Activated CD8-positive, alpha-beta T cell treated with anti-CD3 and anti-CD28 coated beads, Interleukin-2, amount 10 ng/mL, durations not matched to agents 7 days and 5 days (primary cell): Measurements from ENCODE around the gene LRRN4. TPM values are rescaled to one million over a fixed set of nuclear protein-coding genes. Genes with fewer than 3 reads are reported as not detected.

ENCODE experiments used
- ATAC-seq: fragments of 150-1000 bp; cut with Tn5 transposase; one replicate; pipeline ENCODE4 v1.10.0; 2021; ENCODE audit warnings: moderate library complexity
- CTCF ChIA-PET: fragments of 350-600 bp; sonication (Branson Sonifier 250); formaldehyde crosslinking; loops from one replicate; lab custom pipeline; 2021; ENCODE audit warnings: antibody characterized with exemption; lab: Charles Lee
- POLR2A ChIA-PET: fragments of 350-600 bp; sonication (Branson Sonifier 250); formaldehyde crosslinking; loops from one replicate; lab custom pipeline; 2021; ENCODE audit warnings: antibody characterized with exemption; lab: Charles Lee
- DNase-seq: peaks from one replicate; pipeline ENCODE4 v3.0.0-alpha.2; 2020
- H3K27ac Mint-ChIP-seq: one replicate; pipeline ENCODE4 v1.8.0; 2021; ENCODE audit warnings: mild to moderate bottlenecking, mixed read lengths
- H3K27me3 Mint-ChIP-seq: one replicate; pipeline ENCODE4 v1.8.0; 2021; ENCODE audit warnings: low read depth, mixed read lengths
- H3K36me3 Mint-ChIP-seq: one replicate; pipeline ENCODE4 v1.8.0; 2021; ENCODE audit warnings: low read depth, mixed read lengths
- H3K4me1 Mint-ChIP-seq: one replicate; pipeline ENCODE4 v1.8.0; 2021; ENCODE audit warnings: low read depth, mixed read lengths
- H3K4me3 Mint-ChIP-seq: one replicate; pipeline ENCODE4 v1.8.0; 2021; ENCODE audit warnings: mild to moderate bottlenecking, mixed read lengths
- H3K9me3 Mint-ChIP-seq: one replicate; pipeline ENCODE4 v1.8.0; 2022; ENCODE audit warnings: mixed read lengths; ENCODE audit not compliant: insufficient read depth
- total RNA-seq, 2 experiments: library from RNA; stranded (reverse); gene quantifications; one replicate each; pipeline ENCODE4 v1.2.3, GENCODE V29; 2021

LRRN4 gene
- not detected for total RNA-seq

DNA sequence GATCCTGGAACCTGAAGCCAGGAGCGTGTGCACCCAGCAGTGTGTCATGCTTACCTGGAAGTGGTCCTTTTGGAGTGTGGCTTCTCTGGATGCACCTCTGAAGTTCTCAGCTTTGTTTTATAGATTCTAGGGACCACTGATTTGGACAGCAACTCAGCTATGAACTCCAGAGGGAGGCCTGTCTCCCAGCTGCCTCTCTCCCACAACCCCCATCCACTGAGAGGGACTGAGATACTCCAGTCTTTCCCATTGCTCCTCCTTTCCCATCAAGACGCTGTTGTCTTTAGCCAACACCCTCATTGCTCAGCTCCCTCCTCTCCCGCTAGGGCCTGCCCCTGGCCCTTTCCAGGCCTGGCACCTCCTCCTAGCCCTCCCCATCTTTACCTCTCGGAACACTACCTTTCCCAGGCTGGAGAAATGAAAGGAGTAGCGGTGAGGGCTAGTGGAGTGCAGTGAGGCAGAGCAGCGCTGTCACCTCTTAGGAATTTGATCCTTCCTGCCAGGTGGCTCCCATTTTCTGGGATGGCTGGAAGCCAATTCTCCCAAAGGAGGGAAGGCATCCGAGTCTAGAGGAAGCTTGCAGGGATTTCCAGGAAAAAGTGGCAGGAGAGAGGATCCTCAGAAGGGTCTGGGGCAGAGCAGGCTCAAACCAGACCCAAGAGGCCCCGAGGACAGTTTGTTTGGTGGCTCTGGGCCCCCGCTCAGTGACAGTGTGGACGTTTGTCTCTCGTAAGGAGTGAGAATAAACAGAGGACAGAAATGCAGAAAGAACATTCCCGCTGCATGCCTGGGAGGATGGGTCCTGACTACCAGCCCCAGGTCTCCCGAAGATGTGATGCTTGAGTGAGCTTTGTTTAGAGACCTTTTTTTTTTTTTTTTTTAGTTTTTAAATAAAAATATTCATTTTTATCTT is at the start of gene LRRN4:
Gene LRRN4, minus strand, starts transcription at position 285 of the 913 bp plus-strand sequence. CDS start 1,261 bp downstream, outside the sequence.
- CTCF ChIA-PET = no interaction called here
- Mint-ChIP-seq H3K9me3 (no peaks in the 10 kb centered on the region), H3K4me1 (peaks cover 8% of the 10 kb centered on the region), H3K4me3 (no peak within 1 kb of the TSS), H3K27ac (no peak within 1 kb of the TSS), H3K36me3 (no peaks in the 10 kb centered on the region), H3K27me3 (peaks cover 36% of the 10 kb centered on the region)
- ATAC-seq = no peak
- POLR2A ChIA-PET = no interaction called here
- DNase-seq = no peak

DNA sequence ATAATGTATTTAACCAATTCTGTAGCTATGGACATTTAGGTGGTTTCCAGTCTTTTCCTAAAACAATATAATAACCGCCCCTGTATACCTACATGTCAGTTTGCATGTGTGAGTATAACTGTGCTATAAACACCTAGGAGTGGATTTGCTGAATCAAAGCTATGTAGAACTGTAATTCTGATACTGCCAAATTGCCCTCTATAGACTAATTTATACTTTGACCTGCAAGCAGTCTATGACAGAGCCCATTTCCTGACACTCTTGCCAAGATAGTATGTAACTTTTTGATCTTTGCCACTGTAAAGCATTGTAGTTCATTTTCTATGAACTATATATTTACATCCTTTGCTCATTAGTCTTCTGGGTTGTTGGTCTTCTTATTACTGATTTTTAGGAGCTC is 49.4 kb upstream of the LRRN4 start:
- Mint-ChIP-seq H3K27me3 (peaks cover 13% of the 10 kb centered on the region), H3K36me3 (no peaks in the 10 kb centered on the region), H3K4me1 (no peaks in the 10 kb centered on the region), H3K9me3 (no peaks in the 10 kb centered on the region), H3K27ac (no peak overlapping the region), H3K4me3 (no peak overlapping the region)
- ATAC-seq = no peak
- no peak for DNase-seq
- ChIA-PET CTCF (no interaction called here), POLR2A (no interaction called here)

DNA sequence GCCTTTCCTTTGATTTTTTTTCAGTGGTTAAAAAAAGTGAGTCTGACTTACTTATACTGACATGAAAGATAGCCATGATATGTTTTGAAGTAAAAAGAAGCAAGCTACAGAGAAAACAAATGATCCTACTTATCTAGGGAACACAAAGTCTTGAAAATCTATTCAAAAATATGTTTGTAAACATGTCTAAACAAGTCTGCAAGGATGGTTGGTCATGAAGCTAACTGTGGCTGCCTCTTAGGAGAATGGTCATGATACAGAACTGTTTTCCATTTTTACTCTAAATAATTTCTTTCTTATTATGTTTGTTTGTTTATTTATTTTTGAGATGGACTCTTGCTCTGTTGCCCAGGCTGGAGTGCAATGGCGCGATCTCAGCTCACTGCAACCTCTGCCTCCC is 47.5 kb upstream of the LRRN4 start:
- no peak for ATAC-seq
- Mint-ChIP-seq H3K36me3 (no peaks in the 10 kb centered on the region), H3K27ac (no peak overlapping the region), H3K4me1 (no peaks in the 10 kb centered on the region), H3K4me3 (no peak overlapping the region), H3K9me3 (no peaks in the 10 kb centered on the region), H3K27me3 (peaks cover 12% of the 10 kb centered on the region)
- DNase-seq = no peak
- ChIA-PET POLR2A (no interaction called here), CTCF (no interaction called here)

DNA sequence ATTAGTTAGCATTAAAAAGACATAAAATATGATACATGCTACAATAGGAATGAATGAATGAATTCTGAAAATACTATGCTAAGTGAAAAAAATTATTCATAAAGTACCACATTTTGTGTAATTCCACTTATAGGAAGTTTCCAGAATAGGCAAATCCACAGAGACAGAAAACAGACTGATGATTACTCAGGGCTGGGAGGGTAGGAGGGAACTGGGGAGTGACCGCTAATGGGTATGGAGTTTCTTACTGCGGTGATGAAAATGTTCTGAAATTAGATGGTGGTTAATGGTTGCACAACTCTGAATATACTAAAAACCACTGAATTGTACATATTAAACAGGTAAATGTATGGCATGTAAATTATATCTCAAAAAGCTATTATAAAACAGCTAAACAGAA is 46.4 kb upstream of the LRRN4 start:
- Mint-ChIP-seq H3K36me3 (no peaks in the 10 kb centered on the region), H3K9me3 (no peaks in the 10 kb centered on the region), H3K4me1 (no peaks in the 10 kb centered on the region), H3K4me3 (no peak overlapping the region), H3K27me3 (peaks cover 9% of the 10 kb centered on the region), H3K27ac (no peak overlapping the region)
- POLR2A ChIA-PET = no interaction called here
- DNase-seq = no peak
- CTCF ChIA-PET = no interaction called here
- ATAC-seq = no peak

DNA sequence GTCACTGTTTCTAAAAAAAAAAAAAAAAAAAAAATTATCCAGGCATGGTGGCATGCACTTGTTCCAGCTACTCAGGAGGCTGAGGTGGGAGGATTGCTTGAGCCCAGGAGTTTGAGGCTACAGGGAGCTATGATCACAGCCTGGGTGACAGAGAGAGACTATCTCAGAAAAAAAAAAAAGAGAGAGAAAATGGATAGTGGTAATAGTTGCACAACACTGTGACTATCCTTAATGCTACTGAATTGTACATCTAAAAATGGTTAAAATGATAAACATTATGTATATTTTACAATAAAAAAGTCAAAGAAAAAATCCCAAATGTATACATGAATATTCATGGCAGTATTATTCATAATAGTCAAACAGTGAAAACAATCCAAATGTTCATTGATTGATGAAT is 46.0 kb upstream of the LRRN4 start:
- Mint-ChIP-seq H3K4me1 (no peaks in the 10 kb centered on the region), H3K27me3 (peaks cover 9% of the 10 kb centered on the region), H3K4me3 (no peak overlapping the region), H3K27ac (no peak overlapping the region), H3K9me3 (no peaks in the 10 kb centered on the region), H3K36me3 (no peaks in the 10 kb centered on the region)
- no peak for DNase-seq
- ATAC-seq = no peak
- POLR2A ChIA-PET = no interaction called here
- CTCF ChIA-PET = no interaction called here

DNA sequence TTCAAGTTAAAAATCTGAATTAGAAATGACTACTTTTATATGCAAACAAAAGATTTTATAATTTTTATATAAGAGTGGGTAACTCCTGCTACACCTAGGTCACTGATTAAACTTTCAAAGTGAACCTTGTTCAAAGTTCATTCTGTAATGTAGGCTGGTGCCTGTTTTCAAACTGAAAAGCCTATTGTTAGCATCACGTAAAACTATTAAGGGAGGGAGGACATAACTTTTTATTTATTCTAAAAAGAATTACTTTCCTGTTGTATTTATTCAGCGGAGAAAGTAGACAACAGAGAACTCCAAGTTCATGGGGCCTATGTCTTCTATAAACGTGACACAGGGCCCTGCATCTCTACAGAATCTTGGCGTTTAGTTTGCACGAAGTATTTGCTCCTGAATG is 41.5 kb upstream of the LRRN4 start:
- Mint-ChIP-seq H3K4me3 (no peak overlapping the region), H3K27me3 (peaks cover 9% of the 10 kb centered on the region), H3K36me3 (no peaks in the 10 kb centered on the region), H3K4me1 (no peaks in the 10 kb centered on the region), H3K9me3 (no peaks in the 10 kb centered on the region), H3K27ac (no peak overlapping the region)
- POLR2A ChIA-PET = no interaction called here
- CTCF ChIA-PET = interaction anchor here (0.6 kb wide), 1 partner anchor 10 kb away, joined by 3 read pairs; no protein-coding TSS in a partner anchor
- ATAC-seq (no peak), DNase-seq (no peak)

DNA sequence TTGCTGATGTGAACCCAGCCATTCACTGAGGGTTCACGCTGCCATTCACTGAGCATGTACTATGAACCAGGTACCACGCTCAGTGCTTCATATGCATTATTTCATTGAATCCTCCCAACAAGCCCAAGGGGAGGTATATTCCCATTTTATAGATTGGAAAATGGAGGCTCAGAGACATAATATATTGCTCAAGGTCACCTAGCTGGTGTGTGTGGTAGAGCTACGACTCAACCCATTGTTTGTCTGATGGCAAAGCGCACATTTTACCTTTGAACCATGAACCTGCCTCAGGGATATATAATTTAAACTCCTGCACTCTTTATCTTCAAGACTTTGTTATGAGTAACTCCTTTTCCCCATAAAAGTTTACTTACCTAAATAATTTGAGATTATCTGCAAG is 40.7 kb upstream of the LRRN4 start:
- H3K27me3 Mint-ChIP-seq = peaks cover 7% of the 10 kb centered on the region
- ChIA-PET POLR2A (no interaction called here), CTCF (no interaction called here)
- no peak overlapping the region for H3K27ac Mint-ChIP-seq
- no peaks in the 10 kb centered on the region for H3K36me3 Mint-ChIP-seq
- H3K9me3 Mint-ChIP-seq = no peaks in the 10 kb centered on the region
- ATAC-seq (no peak), DNase-seq (no peak)
- no peak overlapping the region for H3K4me3 Mint-ChIP-seq
- no peaks in the 10 kb centered on the region for H3K4me1 Mint-ChIP-seq

DNA sequence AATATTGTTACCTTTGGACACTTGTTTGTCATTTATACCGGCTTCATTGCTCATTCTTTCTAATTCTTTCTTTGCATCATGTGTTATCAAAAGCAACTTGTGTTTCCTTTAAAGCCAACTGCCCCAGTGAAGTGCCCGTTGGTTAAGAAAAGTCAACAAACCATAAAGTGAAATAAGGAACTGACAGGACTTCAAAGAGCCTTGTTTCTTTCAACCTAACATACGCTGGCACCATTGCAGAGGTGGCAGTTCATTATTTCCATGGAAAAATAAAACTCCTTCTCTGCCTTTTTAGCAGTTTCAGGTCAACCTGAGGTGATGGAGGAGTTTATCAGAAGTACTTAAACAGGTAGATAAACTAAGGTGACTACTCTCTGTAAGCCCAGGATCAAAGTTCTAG is 40.2 kb upstream of the LRRN4 start:
- no peaks in the 10 kb centered on the region for H3K36me3 Mint-ChIP-seq
- CTCF ChIA-PET = no interaction called here

DNA sequence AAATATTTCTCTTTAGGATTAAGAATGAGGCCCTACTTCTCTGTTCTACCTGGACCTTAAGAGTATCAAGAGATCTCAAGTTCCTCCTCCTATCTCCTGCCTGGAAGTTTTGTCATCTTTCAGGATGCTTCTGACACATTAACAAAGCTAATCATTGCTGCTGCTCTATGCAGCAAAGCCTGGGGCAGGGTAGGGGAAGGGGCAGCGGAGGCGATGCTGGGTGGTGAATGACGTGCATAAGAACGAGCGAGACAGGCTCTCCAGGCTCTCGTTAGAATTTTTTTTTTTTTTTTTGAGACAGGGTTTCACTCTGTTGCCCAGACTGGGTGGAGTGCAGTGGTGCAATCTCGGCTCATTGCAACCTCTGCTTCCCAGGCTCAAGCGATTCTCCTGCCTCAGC is 37.8 kb upstream of the LRRN4 start:
- Mint-ChIP-seq H3K4me1 (no peaks in the 10 kb centered on the region), H3K27ac (no peak overlapping the region), H3K9me3 (no peaks in the 10 kb centered on the region), H3K4me3 (no peak overlapping the region), H3K36me3 (no peaks in the 10 kb centered on the region), H3K27me3 (peaks cover 7% of the 10 kb centered on the region)
- DNase-seq = no peak
- CTCF ChIA-PET = no interaction called here
- POLR2A ChIA-PET = no interaction called here
- no peak for ATAC-seq

More for the DNA sequence above, 40.2 kb upstream of the LRRN4 start:
- Mint-ChIP-seq H3K9me3 (no peaks in the 10 kb centered on the region), H3K27me3 (peaks cover 7% of the 10 kb centered on the region), H3K27ac (no peak overlapping the region), H3K4me3 (no peak overlapping the region), H3K4me1 (no peaks in the 10 kb centered on the region)
- POLR2A ChIA-PET = no interaction called here
- ATAC-seq = no peak
- no peak for DNase-seq

DNA sequence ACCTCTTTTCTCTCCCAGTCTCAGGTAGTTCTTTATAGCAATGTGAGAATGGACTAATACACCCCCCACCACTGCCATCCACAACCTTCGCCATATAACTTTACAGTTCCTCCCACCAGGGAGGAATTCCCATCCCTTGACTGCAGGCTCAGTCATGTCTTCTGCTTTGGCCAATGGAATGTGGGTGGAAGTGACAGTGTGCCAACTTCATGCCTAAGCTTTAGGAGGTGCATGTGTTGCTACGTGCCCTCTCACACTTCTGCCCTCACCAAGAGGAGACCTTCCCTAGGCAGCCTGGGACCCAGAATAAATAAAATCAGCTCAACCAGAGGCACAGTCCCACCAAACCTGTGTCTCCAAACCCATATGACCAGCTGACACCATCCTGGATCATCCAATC is 33.0 kb upstream of the LRRN4 start:
- DNase-seq (no peak), ATAC-seq (no peak)
- ChIA-PET CTCF (no interaction called here), POLR2A (no interaction called here)
- Mint-ChIP-seq H3K27me3 (peaks cover 10% of the 10 kb centered on the region), H3K9me3 (no peaks in the 10 kb centered on the region), H3K36me3 (no peaks in the 10 kb centered on the region), H3K4me3 (no peak overlapping the region), H3K27ac (no peak overlapping the region), H3K4me1 (no peaks in the 10 kb centered on the region)

DNA sequence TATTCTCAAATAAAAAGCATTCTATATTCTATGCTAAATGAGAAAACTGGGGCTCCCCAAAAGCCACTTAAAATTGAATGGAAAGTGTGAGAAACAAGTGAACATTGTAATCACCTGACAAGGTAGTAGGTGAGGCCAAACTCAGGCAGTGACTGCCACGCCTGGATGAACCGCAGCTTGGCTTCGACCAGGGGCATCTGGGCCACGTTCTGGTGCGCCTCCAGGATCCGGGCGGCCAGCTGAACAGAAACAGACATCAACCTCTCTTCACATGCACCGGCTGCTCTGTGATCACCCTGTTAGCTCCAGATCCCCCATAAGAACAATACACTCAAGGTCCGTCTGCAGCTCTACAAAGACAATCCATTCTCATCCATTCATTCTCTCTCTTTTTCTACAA is 30.1 kb upstream of the LRRN4 start:
- POLR2A ChIA-PET = no interaction called here
- no peaks in the 10 kb centered on the region for H3K4me1 Mint-ChIP-seq
- ATAC-seq (no peak), DNase-seq (no peak)
- CTCF ChIA-PET = no interaction called here
- H3K4me3 Mint-ChIP-seq = no peak overlapping the region
- no peaks in the 10 kb centered on the region for H3K9me3 Mint-ChIP-seq
- peaks cover 12% of the 10 kb centered on the region for H3K27me3 Mint-ChIP-seq
- H3K36me3 Mint-ChIP-seq = no peaks in the 10 kb centered on the region
- no peak overlapping the region for H3K27ac Mint-ChIP-seq

DNA sequence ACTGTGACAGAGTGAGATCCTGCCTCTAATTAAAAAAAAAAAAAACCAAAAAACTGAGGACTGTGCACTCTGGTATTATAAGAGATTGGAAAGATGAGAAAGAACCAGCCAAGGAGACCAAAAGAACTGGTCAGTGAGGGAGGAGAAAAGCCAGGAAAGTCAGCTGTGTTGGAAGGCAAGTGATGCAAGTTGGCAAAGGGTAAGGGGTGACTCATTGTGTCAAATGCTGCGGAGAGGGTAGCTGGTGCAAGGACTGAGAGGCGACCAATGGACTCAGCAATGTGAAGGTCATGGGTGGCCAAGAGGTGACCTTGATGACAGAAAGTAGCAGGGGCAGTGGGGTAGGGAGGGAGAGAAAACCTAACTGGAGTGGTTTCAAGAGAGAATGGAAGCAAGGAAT is 27.4 kb upstream of the LRRN4 start:
- Mint-ChIP-seq H3K9me3 (no peaks in the 10 kb centered on the region), H3K27me3 (peaks cover 10% of the 10 kb centered on the region), H3K4me3 (no peak overlapping the region), H3K4me1 (no peaks in the 10 kb centered on the region), H3K36me3 (no peaks in the 10 kb centered on the region), H3K27ac (no peak overlapping the region)
- DNase-seq = no peak
- CTCF ChIA-PET = interaction anchor here (0.6 kb wide), 1 partner anchor 57 kb away, joined by 3 read pairs; no protein-coding TSS in a partner anchor
- no peak for ATAC-seq
- POLR2A ChIA-PET = no interaction called here
